Sigmoid colon (tissue), 7 donors: ENCODE results near the gene FDXR. TPM values are rescaled to one million over a fixed set of nuclear protein-coding genes. Genes with fewer than 3 reads are reported as not detected.

Experiments used
- DNase-seq: peaks from one replicate; pipeline ENCODE4 v3.0.0-alpha.2; 2019
- H3K27ac ChIP-seq, 4 donors: fragments of 200-600 bp; sonication (generic); one replicate each; pipeline ENCODE4 v1.5.1; 2016 to 2019; ENCODE audit warnings: mild to moderate bottlenecking in 1 of 4
- H3K27me3 ChIP-seq, 3 donors: fragments of 200-600 bp; sonication (generic); one replicate each; pipeline ENCODE4 v1.5.1; 2019; ENCODE audit warnings: mild to moderate bottlenecking in 1 of 3
- H3K36me3 ChIP-seq, 4 donors: fragments of 200-600 bp; sonication (generic); one replicate each; pipeline ENCODE4 v1.5.1; 2016 to 2019
- H3K4me1 ChIP-seq, 4 donors: fragments of 200-600 bp; sonication (generic); one replicate each; pipeline ENCODE4 v1.5.1; 2017 to 2019
- H3K4me3 ChIP-seq, 4 donors: fragments of 200-600 bp; sonication (generic); one replicate each; pipeline ENCODE4 v1.5.1; 2017 to 2019; ENCODE audit warnings: mild to moderate bottlenecking in 2 of 4, moderate library complexity in 1 of 4
- H3K9me3 ChIP-seq, 4 donors: fragments of 200-600 bp in 3 of 4; sonication (generic) in 3 of 4; one replicate each; pipeline versions ENCODE4 v1.5.1 to v1.6.1; 2013 to 2019
- CTCF ChIP-seq, 4 experiments: fragments of 450-650 bp in 3 of 4; fragments of 200-600 bp in 1 of 4; IDR thresholded peaks; one replicate each; pipeline ENCODE4 v1.5.1; 2016 to 2019; ENCODE audit warnings: antibody characterized with exemption in 4 of 4, mild to moderate bottlenecking in 3 of 4, moderate library complexity in 2 of 4
- EP300 ChIP-seq, 4 donors: sonication (generic); formaldehyde crosslinking; IDR thresholded peaks; one replicate each; pipeline ENCODE4 v1.6.1; 2017; ENCODE audit warnings: antibody characterized with exemption in 4 of 4
- POLR2A ChIP-seq, 2 donors: fragments of 450-650 bp; IDR thresholded peaks; one replicate each; pipeline ENCODE4 v1.6.1; 2016; ENCODE audit warnings: antibody characterized with exemption in 2 of 2, mild to moderate bottlenecking in 2 of 2, moderate library complexity in 2 of 2
- POLR2AphosphoS5 ChIP-seq, 4 donors: sonication (generic); formaldehyde crosslinking; IDR thresholded peaks; one replicate each; pipeline ENCODE4 v1.6.1; 2017; ENCODE audit warnings: antibody characterized with exemption in 4 of 4
- WGBS, 2 donors: extraction: QIAGEN DNeasy Blood & Tissue Kit; methylation state at CpG; one replicate each; pipeline ENCODE4 v1.1.7; 2013; 5-methylcytosine and 5-hydroxymethylcytosine counted together
- intact Hi-C: fragments of 100-400 bp; cut with DNase I; formaldehyde crosslinking; loops from one replicate; pipeline ENCODE4 v1.15.1; 2023
- polyA plus RNA-seq, 3 donors: library from polyadenylated mRNA; stranded (reverse); fragments of 200-250 nt; gene quantifications; one replicate each; pipeline ENCODE4 v1.2.3, GENCODE V29; 2013
- total RNA-seq, 4 donors: library from RNA; depleted of rRNA; stranded (reverse); fragments of >200 nt; gene quantifications; one replicate each; pipeline ENCODE4 v1.1.0, GENCODE V29; 2016
- donor health status: healthy with polysubstance abuse.
- donor health status: Bipolar disorder and iron deficiency.
- donor health status: healthy.

Gene FDXR
- total and polyA plus RNA-seq, 7 donors, result 3.0 to 26.9 (median 8.6) TPM

- intact Hi-C loops, result no loop called here
- no peak for DNase-seq
- WGBS, 2 donors, result 66 to 86% methylated on average over 16 of the region's 16 CpGs
- Histone ChIP-seq H3K27me3 (no peaks in the 10 kb centered on the region), H3K4me3 (no peak overlapping the region), H3K4me1 (no peaks in the 10 kb centered on the region), H3K36me3 (peaks cover 0 to 32% (median 0%) of the 10 kb centered on the region in 4 donors), H3K9me3 (no peaks in the 10 kb centered on the region), H3K27ac (no peak overlapping the region)
- TF ChIP-seq CTCF (IDR thresholded peaks at IDR 0.05) (no peak), POLR2AphosphoS5 (IDR thresholded peaks at IDR 0.05) (no peak), EP300 (IDR thresholded peaks at IDR 0.05) (no peak), POLR2A (IDR thresholded peaks at IDR 0.05) (no peak)
Observed at GRCh38 chr17:74833501-74834377, 39.1 kb downstream of the FDXR start.

GRCh38 chr17:74832421-74832820 lies 40.4 kb downstream of the FDXR start:
- 71 to 87% methylated on average over 9 of the region's 9 CpGs for WGBS, 2 donors
- Histone ChIP-seq H3K4me3 (no peak overlapping the region), H3K36me3 (peaks cover 0 to 27% (median 0%) of the 10 kb centered on the region in 4 donors), H3K27me3 (no peaks in the 10 kb centered on the region), H3K4me1 (no peaks in the 10 kb centered on the region), H3K9me3 (no peaks in the 10 kb centered on the region), H3K27ac (no peak overlapping the region)
- no peak for TF ChIP-seq CTCF (IDR thresholded peaks at IDR 0.05)
- TF ChIP-seq POLR2A (IDR thresholded peaks at IDR 0.05), result no peak
- no peak for TF ChIP-seq EP300 (IDR thresholded peaks at IDR 0.05)
- no peak for TF ChIP-seq POLR2AphosphoS5 (IDR thresholded peaks at IDR 0.05)
- intact Hi-C loops, result no loop called here
- no peak for DNase-seq

GRCh38 chr17:74831444-74832146 lies 41.2 kb downstream of the FDXR start:
- DNase-seq, result no peak
- intact Hi-C loops, result no loop called here
- no peaks in the 10 kb centered on the region for H3K9me3 ChIP-seq
- H3K27me3 ChIP-seq, result no peaks in the 10 kb centered on the region
- no peaks in the 10 kb centered on the region for H3K4me1 ChIP-seq
- H3K4me3 ChIP-seq, result no peak overlapping the region
- H3K27ac ChIP-seq, result no peak overlapping the region
- WGBS, 2 donors, result 40 to 78% methylated on average over 22 of the region's 22 CpGs
- TF ChIP-seq POLR2A (IDR thresholded peaks at IDR 0.05) (no peak), CTCF (IDR thresholded peaks at IDR 0.05) (no peak), EP300 (IDR thresholded peaks at IDR 0.05) (no peak), POLR2AphosphoS5 (IDR thresholded peaks at IDR 0.05) (no peak)
- H3K36me3 ChIP-seq, result peaks cover 0 to 19% (median 0%) of the 10 kb centered on the region in 4 donors

- DNase-seq, result no peak
- Histone ChIP-seq H3K36me3 (peaks cover 0 to 12% (median 0%) of the 10 kb centered on the region in 4 donors), H3K9me3 (no peaks in the 10 kb centered on the region), H3K27ac (no peak overlapping the region), H3K4me1 (no peaks in the 10 kb centered on the region), H3K27me3 (no peaks in the 10 kb centered on the region), H3K4me3 (no peak overlapping the region)
- TF ChIP-seq EP300 (IDR thresholded peaks at IDR 0.05), result no peak
- TF ChIP-seq POLR2AphosphoS5 (IDR thresholded peaks at IDR 0.05), result no peak
- intact Hi-C loops, result no loop called here
- WGBS, 2 donors, result 94% methylated on average over 19 of the region's 19 CpGs
Observed at GRCh38 chr17:74830861-74831260, 41.9 kb downstream of the FDXR start.

- intact Hi-C loops, result no loop called here
- TF ChIP-seq POLR2AphosphoS5 (IDR thresholded peaks at IDR 0.05) (no peak), CTCF (IDR thresholded peaks at IDR 0.05) (no peak), POLR2A (IDR thresholded peaks at IDR 0.05) (no peak), EP300 (IDR thresholded peaks at IDR 0.05) (no peak)
- no peak for DNase-seq
- H3K36me3 ChIP-seq, result peaks cover 0 to 9% (median 0%) of the 10 kb centered on the region in 4 donors
- H3K4me1 ChIP-seq, result no peaks in the 10 kb centered on the region
- H3K9me3 ChIP-seq, result no peaks in the 10 kb centered on the region
- no peaks in the 10 kb centered on the region for H3K27me3 ChIP-seq
- H3K4me3 ChIP-seq, result no peak overlapping the region
- no peak overlapping the region for H3K27ac ChIP-seq
- 96% methylated on average over 11 of the region's 11 CpGs for WGBS, 2 donors
Observed at GRCh38 chr17:74827800-74828199, 45.0 kb downstream of the FDXR start.
